Activated CD4-positive, alpha-beta T cell treated with anti-CD3 and anti-CD28 coated beads for 4 hours (primary cell): Measurements from ENCODE around the gene C2orf92.
"Not testable (repeated sequence)": the region's sequence is repeated elsewhere in the genome, so short reads cannot be mapped to it uniquely, and the experiment has no call there.

Experiments
- DNase-seq, 2 donors: peaks; one replicate each; pipeline ENCODE4 v3.0.0-alpha.2; 2020

C2orf92 gene

DNA sequence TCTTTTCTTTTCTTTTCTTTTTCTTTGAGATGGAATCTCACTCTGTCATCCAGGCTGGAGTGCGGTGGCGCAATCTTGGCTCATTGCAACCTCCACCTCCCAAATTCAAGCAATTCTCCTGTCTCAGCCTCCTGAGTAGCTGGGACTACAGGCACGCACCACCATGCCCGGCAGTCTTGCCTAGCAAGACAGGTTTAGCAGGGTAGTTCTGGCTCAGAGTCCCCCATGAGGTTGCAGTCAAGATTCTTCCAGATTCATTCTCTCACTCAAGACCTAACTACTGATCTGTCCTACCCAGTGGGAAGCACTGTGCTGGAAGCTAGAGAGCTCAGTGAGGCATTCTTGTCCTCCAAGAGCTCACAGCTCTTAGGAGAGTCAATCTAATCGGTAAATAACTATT is 26.2 kb downstream of the C2orf92 start:
- DNase-seq, result no peak

DNA sequence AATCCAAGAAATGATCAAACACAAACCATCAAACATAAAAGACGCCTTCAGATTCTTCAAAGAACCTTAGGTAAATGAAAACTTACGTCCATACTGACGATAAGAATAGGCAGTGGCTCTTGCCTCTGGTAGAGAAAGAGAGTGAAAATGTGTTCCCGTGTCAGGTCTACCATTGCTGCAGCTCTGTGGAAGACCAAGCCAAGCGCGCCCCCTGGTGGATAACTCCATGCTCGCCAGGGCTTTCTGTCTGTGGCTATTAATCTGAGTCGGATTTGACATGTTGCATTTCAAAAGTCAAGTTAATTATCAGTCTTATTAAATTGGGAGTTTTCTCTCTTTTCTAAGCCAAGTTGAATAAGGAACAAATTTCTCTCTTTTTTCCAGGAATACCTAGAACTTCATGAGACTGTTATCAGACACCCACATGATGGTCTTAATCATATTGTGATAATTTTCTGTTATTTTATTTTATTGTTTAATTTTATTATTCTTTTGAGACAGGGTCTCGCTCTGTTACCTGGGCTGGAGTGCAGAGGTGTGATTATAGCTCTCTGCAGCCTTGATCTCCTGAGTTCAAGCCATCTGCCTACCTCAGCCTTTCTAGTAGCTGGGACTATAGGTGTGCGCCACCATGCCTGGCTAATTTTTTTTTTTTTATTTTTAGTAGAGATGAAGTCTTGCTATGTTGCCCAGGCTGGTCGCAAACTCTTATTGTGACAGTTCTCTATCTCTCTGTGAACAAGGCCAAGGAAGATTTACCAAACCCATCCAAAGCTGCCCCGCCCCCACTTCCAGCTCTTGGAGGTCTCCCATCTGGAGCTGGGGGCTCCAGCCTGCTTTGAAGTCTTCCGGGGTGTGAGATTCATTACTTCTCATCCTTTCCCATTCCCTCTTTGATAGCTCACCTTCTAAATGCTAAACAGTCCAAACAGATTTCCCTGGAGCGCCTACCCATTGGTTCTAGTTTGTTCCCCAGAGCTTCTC is 28.0 kb downstream of the C2orf92 start:
- peak; percentile 89 to 97 for DNase-seq

DNA sequence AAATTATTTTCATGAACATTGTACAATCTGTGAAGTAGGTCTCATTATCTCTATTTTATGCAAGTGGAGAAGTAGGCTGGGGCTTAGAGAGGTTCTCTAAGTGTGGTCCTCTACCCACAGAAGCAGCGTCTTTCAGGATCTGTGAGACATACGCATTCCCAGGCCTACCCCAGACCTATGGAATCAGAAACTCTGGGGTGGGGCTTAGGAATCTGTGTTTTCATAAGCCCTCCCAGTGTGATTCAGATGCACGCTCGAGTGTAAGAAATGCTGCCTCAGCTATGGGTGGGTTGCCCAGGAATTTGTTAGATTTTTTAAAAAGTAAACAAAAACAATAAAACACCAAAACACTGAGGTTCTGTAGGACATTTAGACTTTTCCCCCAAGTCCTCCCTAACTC is 29.0 kb downstream of the C2orf92 start:
- DNase-seq, result no peak

DNA sequence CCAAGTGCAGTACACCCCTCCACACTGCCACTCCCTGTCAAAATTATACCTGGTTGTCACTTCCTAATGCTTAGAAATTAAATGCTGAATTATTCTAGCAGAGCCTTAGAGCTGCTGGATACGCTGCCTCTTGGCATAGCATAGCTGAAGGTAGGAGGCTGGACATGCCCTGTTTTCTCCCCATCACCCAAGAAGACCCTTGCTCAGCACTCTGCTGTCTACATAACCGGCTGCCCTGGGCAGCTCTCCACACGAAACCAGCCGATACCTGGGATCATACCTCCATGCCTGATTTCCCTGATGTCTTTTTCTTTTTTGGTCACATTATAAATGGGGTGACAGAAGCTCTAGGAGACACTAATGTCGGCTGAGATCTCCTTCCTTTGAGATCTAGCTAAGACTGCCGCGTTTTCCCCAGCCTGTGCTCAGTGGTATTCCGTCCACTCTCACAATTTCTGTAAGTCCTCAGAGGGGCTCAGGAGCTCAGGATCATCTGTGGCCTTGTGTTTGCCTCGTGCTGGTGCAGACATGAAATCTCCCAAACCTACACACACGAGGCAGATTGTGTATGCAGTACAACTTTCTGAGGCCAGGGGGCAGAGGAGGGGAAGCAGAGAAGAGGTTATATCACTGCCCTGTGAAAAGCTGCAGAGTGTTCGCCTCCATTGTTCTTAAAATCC is 30.4 kb downstream of the C2orf92 start:
- DNase-seq, result peak; percentile 43 to 70

DNA sequence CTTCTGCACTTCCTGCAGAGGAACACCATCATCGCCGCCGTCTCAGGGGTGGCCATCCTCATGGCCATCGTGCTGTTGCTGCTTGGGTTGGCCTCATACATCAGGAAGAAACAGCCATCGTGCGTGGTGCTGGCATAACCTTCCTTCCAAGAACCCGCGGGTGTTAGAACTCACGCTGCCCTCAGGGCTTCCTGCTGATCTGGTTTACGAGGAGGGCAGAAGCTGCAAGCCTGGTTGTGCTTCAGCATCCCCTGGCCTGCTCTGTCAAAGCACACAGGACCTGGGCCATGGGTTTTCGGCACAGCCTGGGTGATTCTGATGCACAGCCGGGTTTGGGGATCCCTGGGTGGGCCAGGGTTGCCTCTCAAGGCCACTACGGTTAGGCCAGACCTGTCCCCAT is 31.7 kb downstream of the C2orf92 start:
- no peak for DNase-seq

DNA sequence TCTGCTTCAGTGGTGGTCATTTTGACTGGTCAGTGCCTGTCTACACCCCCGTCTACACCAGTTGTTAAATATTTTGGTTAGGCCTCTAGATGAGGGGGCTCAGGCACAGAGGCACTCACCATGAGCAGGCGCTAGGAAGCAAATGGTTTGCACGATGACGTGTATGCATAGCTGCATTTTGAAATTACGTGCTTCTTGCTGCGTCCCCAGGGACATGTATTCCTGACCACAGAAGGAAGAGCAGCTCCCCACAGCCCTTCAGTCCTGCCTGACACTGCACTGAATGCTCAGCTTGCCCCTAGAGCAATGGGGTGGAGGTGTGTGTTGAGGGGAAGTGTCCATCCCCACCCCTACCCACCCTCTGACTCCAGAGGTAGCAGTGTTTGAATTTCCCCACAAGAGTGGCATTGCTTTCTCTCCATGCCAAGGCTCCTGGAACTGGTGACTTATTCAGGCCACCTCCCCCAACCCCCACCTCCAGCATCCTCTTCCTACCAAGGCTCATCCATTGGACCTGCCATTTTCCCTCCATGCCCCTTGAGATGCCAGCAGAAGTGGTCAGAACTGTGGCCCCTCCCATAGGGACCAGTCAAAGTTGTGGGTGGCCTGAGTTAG is 32.4 kb downstream of the C2orf92 start:
- DNase-seq, result no peak

DNA sequence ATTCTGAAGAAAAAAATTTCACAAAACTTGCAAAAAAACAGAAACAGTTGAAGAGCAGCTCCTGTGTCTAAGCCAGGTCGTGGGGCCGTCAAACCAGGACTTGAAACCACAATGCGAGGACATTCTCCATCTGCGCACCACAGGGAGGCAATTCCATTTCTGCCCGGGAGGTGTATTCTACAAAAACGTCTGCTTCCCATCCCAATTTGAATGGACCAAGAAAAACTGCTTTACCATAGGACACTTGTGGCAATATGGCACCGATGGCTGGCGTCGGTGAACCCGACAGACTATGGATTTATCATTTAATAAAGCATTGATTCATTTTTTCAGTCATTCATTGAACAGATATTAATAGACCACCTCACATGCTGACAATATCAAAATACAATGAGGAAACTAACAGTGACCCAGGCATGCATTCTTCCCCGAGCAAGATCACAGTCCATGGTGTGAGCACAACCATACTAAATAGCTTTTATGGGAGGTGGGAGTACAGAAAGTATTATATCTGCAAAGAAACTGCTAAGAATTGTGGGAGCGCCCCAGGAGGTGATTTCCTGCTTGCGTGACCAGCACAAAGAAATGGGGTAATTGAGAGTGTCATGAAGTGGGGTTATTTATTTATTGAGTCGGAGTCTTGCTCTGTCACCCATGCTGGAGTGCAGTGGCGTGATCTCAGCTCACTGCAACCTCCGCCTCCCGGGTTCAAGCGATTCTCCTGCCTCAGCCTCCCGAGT is 33.4 kb downstream of the C2orf92 start:
- DNase-seq, result no peak

DNA sequence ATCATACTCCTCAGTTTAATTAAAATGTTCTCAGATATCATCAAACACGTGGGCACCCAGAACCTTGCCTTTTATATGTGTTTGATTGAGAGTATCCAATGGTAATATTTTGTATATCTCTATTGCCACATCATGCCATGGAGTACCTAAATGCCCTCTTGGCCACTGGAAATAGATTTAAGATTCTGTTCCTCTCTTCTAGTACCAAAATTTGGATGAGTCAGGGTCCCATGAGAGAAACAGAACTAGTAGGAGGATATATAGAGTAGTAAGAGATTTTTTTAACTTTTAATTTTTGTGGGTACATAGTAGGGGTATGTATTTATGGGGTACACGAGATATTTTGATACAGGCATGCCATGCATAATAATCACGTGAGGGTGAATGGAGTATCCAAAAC is 34.2 kb downstream of the C2orf92 start:
- DNase-seq, result no peak

DNA sequence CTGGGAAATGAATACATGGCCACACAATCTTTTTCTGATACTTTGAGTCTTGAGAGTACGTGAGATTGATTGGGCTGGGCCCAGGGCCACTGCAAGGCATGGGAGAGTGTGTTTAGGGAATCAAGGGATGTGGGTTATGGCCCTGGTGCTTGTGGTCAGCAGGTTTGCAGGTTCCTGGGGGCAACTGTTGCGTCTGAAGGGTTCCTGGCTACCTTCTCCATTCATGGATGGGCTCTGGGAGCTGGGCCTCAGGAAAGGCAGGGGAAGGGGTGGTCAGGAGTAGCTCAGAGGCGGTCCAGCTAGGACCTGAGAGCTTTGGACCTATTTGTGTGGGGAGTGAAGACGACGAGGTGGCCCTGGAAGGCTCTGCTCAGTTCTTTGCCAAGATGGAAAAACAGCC is 35.5 kb downstream of the C2orf92 start:
- DNase-seq, result no peak

DNA sequence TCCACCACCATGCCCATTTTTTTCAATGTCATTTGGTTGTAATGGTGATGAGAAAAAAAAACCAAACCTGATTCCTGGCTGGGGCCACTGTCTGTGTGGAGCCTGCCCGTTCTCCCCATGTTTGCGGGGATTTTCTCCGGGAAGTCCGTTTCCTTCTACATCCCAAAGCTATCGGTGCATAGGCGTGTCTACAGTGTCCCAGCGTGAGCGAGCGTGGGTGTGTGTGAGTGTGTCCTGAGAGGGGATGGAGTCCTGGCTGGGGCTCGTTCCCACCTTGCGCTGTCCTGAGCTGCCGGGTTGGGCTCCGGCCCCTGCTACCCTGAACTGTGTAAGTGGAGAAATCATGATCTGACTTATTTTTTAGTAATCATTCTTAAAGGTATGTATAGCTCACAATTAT is 36.6 kb downstream of the C2orf92 start:
- DNase-seq, result no peak

DNA sequence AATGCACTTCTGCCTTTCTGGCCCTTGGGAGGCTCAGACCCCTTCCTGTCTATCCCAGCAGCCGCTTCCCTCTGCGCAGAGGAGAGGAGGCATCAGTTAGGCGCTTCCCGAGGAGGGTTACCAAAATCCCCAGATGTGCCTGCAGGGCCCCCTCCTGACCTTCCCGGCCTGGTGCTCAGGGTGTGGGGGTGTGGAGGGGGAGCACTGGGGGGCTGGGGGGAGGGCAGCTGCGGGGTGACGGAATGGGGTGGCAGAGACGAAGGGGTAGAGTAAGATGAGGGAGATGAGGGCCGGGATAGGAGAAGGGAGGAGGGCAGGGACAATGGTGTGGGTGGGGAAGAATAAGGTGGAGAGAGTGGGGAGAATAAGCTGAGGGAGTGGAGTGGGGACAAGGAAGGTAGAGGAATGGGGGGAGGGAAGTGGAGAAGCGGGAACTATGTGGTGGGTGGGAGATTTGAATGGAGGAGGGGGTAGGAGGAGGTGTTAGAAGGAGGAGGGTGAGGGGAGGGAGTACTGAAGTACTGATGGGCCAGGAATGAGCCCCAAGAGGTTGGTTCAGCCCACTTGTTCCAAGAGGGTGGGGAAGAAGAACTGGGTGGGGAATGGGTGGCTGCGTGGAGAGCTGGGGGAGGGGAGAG is 37.3 kb downstream of the C2orf92 start:
- no peak for DNase-seq

DNA sequence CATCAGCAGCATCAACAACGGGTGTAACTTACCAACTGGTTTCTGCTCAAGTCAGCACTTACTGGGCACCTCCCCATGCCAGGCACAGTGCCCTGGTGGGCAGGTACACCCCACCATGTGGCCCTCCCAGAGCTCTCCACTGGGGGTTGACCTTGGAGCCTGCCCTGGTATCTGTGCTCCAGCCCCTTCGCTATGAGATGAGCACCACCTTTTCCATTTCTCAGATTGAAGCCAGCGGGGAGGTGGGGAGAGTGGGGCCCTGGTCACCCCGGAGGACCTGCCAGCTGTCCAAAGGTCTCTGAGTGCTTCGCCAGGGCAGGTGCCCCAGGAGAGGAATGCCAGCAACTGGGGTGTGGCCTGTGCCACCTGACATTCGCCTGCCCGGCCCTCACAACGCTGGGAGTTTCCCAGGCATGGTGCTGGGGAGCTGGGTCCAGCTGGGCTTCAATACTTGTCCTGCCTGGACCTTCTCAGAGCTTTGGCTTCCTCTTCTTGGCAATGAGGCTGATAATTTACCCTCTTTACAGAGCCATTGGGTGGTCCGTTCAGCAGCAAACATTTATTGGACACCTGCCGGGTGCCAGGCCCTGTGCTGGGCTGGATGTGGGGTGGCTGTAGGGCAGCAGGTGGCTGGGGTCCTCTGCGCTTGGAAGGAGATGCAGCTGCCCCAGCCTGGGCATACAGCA is 38.0 kb downstream of the C2orf92 start:
- no peak for DNase-seq

DNA sequence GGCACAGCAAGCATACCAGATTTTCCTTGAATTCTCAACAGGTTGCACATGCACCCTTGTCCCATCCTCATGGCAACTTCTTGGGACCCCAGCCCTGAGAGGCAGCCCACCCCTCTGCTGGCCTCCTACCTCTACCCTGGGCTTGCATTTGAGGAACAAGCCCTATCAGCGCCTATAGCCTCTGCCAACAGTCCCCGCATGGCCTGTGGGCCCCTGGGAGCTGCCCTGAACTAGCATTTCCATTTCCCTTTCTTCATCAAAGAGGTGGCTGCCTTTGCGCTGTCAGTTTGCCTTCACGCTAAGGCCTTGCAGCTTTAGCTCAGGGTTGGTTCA is 38.5 kb downstream of the C2orf92 start:
- DNase-seq, result no peak

DNA sequence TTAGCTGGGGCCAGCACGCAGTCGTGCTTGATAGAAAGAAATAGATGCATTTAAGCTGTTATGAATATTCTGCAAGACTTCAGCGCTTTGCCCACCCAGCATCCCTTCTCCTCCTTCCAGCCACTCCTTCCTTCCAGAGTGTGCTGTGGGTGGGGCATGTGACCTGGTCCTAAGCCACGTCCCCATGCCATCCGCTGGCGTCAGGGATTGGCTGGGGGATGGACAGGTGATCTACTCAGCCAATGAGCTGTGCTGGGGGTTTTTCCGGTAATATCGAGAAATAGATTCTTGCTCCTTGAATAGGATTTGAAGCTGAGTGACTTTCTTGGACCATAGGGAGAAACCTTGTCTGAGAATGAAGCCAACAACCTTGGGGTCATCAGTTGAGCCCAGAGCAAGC is 39.1 kb downstream of the C2orf92 start:
- DNase-seq, result no peak

DNA sequence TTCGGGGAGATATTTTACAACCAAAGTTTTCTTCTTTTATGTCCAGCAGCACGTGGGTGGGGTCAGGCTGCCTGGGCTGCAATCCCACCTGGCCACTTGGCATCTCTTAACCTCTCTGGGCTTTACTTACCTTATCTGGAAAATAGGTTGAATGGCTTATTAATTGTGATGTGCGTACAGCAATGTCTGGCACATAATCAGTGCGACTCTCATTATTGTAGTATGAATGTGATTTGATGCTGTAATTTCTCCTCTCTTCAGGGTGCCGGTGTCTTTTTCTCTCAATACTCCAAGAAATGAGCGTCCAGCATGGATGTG is 41.8 kb downstream of the C2orf92 start:
- DNase-seq, result no peak

DNA sequence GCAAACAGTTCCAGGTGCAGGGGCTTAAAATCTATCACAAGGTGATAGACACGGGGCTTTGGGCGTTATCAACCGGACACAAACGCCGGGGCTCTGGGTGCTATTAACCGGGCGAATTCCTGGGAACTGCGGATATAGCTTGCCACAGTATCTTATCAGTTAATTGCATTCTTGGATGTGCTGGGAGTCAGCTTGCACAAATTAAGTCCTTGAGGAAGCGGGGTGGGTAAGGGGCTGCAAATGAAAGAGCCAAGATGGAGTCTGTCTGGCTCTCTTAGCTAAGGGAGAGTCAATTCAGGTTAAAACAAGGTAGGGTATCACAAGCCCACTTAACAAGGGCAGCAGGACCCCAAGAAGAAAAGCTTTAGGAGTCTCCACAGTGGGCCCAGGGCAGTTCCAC is 42.7 kb downstream of the C2orf92 start:
- DNase-seq, result not testable (repeated sequence)

DNA sequence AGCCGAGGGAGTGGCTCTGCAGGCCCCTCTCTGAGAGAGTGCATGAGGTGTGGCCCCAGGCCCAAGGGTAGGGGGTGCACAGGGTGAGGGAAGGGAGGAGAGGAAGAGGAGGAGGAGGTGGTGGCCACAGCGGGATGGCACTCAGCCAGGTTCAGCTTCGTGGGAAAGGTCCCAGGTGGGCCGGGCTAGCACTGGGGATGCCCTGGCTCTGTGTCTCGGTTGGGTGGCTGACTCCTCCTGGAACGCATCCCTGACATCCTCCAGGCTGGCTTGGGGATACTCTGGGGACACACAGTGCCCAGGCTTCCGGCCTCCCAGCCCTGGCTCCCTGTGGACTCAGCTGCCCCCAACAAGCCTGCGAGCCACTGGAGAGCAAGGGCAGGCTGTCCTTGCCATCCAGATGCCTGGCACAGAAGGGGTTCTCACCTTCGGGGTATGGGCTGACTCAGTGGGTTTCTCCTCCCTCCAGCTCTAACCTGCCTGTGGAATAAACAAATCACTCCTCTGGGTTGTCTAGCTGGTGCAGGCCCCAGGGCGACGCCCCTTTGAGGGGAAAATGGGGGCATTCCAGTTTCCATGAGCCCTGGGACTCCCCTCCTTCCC is 43.3 kb downstream of the C2orf92 start:
- peak; percentile 62 to 66 for DNase-seq

DNA sequence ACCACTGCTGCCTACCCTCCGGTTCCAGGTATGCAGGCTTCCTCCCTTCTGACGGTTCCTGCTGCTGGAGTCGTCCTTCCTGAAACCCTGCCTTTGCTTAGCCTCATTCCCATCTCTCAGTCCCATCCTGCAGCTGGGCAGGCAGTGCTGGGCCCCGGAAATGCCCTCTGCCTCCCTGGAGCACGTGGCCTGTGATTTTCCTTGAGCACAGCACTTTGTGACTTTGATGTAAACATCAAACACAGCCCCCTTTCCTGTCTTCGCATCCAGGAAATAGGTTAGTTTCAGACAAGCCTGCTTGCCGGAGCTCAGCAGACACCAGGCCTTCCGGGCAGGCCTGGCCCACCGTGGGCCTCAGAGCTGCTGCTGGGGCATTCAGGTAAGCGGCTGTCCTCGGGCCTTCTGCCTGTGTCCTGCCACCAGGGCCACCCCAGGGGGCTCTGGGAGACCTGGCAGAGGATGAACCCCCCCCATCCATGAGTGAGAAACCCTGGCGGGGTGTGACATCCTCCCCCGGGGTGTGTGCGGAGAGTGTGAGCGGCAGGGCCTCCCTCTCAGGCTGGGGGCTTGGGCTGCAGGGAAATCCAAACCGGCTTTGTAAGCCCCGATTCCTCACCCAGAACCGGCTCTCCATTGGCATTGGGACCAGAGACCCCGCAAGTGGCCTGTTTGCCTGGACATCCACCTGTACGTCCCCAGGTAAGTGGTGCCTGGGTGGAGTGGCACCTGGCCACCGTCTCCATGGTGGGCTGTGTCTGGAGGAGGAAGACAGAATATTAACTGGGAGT is 44.0 kb downstream of the C2orf92 start, which contains the start of gene ZAP70:
Gene ZAP70, plus strand, starts transcription at position 281 of the 788 bp plus-strand sequence. CDS start 10,461 bp downstream, outside the sequence.
- DNase-seq, result peak; percentile 57 to 69

DNA sequence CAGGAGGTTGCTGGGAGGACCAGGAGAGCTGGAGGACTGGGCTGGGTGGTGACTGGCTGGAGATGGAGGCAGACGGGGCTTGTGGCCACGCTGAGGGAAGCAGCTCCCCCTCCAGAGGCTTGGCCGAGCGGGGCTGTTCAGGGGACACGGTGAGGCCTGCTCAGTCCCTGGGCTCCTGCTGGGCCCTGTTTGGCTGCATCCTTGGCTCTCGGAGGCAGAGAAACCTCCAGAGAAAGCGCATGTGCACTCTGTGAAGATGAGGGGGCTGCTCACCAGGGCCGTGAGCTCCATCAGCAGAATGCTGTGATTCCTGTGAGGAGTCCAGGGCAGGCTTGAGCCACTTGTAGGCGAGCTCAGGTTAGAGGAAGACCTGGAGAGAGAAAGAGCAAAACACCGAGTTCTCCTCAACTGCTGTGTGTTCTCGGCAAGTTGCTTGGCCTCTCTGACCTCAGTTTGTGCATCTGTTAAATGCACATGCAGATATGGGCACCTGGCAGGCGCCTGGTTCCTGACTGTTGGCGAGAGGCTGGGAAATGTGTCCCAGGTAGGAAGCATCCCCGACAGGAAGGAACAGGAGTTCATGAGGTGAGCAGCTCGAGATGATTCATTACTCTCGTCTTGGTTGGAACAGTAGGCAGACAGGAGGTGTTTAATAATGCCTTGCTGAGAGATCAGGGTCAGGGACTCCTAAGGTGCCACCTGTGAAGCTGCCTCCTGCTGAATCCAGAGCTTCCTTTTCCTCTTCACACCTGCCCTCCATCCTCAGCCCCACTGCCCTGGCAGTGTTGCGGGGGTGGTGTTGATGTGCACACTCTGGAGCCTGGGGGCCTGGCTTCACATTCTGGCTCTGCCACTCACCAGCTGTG is 44.8 kb downstream of the C2orf92 start:
- DNase-seq, result peak; percentile 23 to 27
